Measurements from ENCODE around the gene NOD1.

- no peak for TF ChIP-seq POLR2AphosphoS5 (IDR thresholded peaks at IDR 0.05)
- no peak for TF ChIP-seq CTCF (IDR thresholded peaks at IDR 0.05)
- TF ChIP-seq POLR2A (IDR thresholded peaks at IDR 0.05) = no peak
These were observed 82.9 kb downstream of the NOD1 start for GRCh38 chr7:30395676-30396075.

Measured in prostate gland (tissue), 2 donors.